NCI-H1694 (cell line): ENCODE data around the gene C5AR1.
"Not testable (repeated sequence)": the region's sequence is repeated elsewhere in the genome, so short reads cannot be mapped to it uniquely, and the experiment has no call there.

Experiments used
- DNase-seq: peaks from one replicate; lab custom pipeline; 2025; lab: John Stamatoyannopoulos, UW

Gene C5AR1

DNA sequence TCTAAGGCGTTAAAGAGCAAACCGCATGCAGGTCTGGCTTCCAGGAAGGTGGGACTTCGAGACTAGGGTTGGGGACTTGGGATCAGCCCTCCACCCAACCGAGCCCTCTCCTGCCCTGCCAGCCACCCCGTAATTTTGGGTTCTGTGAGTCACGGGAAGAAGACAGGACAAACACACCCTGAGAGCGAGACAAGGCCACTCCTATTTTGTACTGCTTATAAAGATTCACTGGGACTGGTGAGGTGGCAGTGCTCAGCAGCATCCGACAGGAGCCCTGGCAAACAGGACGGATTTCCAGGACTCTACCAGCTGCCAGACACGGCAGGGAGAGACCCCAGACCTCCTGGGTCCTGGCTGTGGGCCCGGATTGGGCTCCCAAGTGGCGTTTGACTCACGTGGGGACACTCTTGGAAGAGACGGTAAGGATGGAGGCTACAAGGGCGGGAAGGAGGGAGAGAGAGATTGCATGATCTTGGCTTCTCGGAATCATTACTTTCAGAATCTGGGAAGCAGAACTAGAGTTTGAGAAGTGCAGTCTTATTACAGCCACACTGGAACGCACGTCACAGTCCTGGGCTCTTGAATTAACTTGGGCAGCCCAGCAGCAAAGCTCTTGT is 22.4 kb downstream of the C5AR1 start, which contains the start of gene C5AR2:
C5AR2 (plus strand) TSS at position 245 of the 617 bp plus-strand sequence. CDS start 8,625 bp downstream, outside the sequence.
- no peak for DNase-seq

- not testable (repeated sequence) for DNase-seq
These were observed 27.4 kb downstream of the C5AR1 start for GRCh38 chr19:47336765-47337718.

DNA sequence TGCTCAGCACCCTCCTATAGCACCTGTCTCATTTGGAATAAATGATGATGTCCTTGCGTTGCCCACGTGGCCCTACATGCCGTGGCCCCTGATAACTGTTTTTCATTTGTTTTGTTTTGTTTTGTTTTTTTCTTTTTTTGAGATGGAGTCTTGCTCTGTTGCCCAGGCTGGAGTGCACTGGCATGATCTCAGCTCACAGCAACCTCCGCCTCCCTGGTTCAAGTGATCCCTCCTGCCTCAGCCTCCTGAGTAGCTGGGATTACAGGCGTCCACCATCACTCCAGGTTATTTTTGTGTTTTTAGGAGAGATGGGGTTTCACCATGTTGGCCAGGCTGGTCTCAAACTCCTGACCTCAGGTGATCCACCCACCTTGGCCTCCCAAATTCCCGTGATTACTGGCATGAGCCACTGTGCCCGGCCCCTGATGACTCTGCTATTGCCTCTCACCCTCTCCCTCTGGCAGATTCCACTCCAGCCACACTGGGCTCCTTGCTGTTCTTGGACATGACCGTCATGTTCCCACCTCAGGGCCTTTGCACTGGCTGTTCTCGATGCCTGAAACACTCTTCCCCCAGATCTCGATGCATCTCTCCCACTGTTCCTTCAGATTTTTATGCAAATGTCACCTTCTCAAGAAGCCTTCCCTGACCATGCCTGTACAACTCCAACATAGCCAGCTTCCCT is 29.7 kb downstream of the C5AR1 start:
- no peak for DNase-seq

DNA sequence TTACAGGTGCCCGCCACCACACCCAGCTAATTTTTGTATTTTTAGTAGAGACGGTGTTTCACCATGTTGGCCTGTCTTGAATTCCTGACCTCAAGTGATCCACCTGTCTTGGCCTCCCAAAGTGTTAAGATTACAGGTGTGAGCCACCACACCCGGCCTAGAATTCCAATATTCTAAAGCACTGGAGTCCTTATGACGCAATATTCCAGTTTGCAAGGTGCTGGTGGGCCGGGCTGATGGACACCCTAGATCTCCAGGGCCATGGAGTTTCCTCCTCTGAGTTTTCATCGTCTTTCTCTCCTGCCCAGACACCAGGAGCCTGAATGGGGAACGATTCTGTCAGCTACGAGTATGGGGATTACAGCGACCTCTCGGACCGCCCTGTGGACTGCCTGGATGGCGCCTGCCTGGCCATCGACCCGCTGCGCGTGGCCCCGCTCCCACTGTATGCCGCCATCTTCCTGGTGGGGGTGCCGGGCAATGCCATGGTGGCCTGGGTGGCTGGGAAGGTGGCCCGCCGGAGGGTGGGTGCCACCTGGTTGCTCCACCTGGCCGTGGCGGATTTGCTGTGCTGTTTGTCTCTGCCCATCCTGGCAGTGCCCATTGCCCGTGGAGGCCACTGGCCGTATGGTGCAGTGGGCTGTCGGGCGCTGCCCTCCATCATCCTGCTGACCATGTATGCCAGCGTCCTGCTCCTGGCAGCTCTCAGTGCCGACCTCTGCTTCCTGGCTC is 31.0 kb downstream of the C5AR1 start:
- no peak for DNase-seq

GRCh38 chr19:47341734-47342133 is 32.1 kb downstream of the C5AR1 start:
- no peak for DNase-seq

- no peak for DNase-seq
These were observed 33.6 kb downstream of the C5AR1 start for GRCh38 chr19:47343194-47343802.

DNA sequence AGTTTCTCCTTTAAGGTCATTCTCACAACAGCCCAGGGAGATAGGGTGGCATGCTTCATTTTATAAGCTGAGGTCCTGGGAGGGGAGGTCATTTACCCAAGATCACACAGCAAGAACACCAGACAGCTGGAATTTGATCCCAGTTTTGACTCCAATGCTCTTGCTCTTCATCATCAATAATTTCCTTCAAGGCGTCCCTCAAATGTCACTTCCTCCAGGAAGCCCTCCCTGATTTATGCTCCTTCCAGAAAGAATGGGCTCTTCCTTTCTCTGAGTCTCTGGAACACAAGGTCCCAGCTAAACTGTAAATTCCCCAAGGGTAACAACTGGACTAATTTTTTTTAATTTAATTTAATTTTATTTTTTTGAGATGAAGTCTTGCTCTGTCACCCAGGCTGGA is 34.8 kb downstream of the C5AR1 start:
- DNase-seq: no peak

DNA sequence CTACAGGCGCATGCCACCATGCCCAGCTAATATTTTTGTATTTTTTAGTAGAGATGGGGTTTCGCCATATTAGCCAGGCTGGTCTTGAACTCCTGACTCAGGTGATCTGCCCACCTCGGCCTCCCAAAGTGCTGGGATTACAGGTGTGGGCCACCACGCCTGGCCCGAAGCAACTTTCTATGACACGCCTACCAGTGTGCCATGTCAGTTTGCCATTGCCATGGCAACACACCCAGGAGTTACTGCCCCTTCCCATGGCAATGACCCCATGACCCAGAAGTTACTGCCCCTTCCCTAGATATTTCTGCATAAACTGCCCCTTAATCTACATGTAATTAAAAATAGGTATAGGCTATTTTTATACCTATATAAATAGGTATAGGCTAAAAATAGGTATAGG is 36.4 kb downstream of the C5AR1 start:
- DNase-seq: not testable (repeated sequence)

- DNase-seq: peak; percentile 96
These were observed 39.4 kb downstream of the C5AR1 start, which contains the start of gene DHX34 for GRCh38 chr19:47348819-47349795. Gene DHX34, plus strand, starts transcription at chr19:47349315. Its CDS starts 3,716 bp downstream, at chr19:47353031.

DNA sequence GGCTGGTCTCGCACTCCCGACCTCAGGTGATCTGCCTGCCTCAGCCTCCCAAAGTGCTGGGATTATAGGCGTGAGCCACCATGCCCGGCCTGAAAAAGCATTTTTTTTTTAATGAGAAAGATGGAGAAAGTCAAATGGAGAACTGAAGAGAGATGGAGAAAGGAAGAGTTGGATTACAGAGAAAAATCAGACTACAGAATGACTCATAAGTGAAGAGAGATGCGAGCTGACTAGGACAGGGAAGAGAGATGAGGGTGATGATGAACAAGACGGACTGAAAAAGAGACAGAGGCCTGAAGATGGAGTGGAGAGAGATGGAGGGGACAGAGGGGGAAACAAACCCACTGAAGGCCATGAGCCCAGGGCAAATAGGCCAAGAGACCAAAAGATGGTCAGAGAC is 41.0 kb downstream of the C5AR1 start:
- DNase-seq: no peak

DNA sequence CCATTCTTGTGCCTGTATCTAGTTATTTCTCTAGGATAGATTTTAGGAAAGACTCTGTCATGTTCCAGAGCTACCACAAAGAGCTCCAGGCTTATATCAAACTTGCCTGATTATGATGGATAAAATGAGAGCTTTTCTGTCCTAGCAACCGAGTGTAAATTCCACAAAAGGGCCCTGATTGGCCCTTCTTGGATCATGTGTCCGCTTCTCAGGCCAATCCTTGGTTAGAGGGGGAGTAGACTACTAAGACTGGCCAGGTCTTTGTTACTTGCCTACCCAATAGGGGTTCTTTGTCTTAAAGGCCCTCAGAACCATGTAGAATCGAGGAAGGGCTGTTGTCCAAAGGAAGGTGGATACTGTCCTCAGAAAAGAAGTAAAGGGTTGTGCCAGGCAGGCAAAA is 41.9 kb downstream of the C5AR1 start:
- DNase-seq: no peak

GRCh38 chr19:47352095-47352494 is 42.4 kb downstream of the C5AR1 start:
- DNase-seq: no peak

DNA sequence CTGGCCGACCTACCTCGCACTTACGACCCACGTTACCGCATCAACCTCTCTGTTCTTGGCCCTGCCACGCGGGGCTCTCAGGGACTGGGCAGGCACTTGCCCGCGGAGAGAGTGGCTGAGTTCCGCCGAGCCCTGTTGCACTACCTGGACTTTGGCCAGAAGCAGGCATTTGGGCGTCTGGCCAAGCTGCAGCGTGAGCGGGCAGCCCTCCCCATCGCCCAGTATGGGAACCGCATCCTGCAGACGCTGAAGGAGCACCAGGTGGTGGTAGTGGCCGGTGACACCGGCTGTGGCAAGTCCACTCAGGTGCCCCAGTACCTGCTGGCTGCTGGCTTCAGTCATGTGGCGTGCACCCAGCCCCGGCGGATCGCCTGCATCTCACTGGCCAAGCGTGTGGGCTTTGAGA is 43.6 kb downstream of the C5AR1 start:
- no peak for DNase-seq

- DNase-seq: no peak
These were observed 47.2 kb downstream of the C5AR1 start for GRCh38 chr19:47356900-47357299.

GRCh38 chr19:47357788-47358680 is 48.4 kb downstream of the C5AR1 start:
- no peak for DNase-seq

DNA sequence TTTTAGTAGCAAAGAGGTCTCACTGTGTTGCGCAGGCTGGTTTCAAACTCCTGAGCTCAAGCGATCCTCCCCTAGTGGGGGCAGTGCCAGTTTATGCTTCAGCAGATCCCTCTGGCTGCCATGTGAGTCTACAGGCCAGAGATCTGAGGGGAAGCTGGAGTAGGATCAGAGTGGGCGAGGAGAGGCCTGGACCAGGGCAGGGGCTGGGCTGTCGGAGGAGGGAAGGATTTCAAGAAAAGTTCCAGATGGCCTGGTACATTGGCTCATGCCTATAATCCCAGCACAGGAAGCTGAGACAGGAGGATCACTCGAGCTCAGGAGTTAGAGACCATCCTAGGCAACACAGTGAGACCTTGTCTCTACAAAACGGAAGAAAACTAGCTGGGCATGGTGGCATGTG is 49.3 kb downstream of the C5AR1 start:
- no peak for DNase-seq

DNA sequence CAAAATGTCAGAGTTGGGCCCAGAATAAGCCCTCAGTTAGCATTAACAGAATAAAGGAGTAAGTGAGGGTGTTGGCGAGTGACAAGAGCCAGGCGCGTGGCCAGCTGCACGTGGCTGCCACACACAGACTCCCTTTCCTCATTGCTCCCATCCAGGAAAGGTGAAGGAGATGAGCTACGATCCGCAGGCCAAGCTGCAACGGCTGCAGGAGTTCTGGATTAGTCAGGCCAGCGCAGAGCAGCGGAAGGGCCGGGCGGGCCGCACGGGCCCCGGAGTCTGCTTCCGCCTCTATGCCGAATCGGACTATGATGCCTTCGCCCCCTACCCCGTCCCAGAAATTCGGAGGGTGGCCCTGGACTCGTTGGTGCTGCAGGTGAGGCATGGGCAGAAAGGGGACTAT is 52.7 kb downstream of the C5AR1 start:
- DNase-seq: no peak

DNA sequence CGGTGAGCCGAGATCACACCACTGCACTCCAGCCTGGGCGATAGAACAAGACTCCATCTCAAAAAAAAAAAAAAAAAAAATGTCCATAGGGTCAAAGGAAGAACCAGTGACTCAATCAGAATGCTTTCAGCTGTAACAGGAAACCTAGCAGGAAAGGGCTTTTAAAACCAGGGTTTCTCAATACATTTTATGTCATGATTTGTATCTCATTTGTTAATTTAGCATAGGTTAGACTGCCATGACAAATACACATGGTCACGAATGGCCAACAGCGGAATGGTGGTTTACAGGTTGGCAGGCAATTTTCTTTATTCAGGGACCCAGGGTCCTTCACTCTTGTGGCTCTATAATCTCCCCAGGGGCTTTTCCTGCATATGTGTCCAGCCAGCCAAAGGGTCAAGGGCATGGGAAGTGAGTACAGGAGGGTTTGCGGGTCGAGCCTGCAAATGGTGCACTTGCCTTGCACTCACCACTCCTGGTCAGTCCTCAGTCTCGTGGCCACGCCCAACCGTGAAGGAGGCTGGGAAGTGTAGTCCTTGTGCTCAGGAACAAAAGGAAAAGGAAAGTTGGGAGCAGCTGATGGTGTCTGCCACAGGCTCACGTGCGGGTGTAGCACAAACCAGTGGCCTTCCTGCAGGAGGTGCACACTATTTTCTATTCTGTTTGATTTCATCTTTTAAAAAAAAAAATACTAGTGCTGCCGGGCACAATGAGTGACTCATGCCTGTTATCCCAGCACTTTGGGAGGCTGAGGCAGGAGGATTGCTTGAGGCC is 54.3 kb downstream of the C5AR1 start:
- no peak for DNase-seq
